Calu3 (cell line): ENCODE data around the gene MOSPD3. TPM values are rescaled to one million over a fixed set of nuclear protein-coding genes. Genes with fewer than 3 reads are reported as not detected.

Source experiments
- BruUV-seq: library from RNA; stranded (reverse); fragments of 400-500 nt; replicated peaks from 2 replicates; lab custom pipeline; 2021; lab: Mats Ljungman, UMichigan
- CTCF ChIA-PET: fragments of 300-600 bp; sonication (Branson Sonifier 250); formaldehyde crosslinking; loops from one replicate; lab custom pipeline; 2022; ENCODE audit warnings: antibody characterized with exemption; lab: Charles Lee
- DNase-seq: peaks from one replicate; pipeline ENCODE4 v3.0.0; 2022
- H3K27ac Mint-ChIP-seq: one replicate; pipeline ENCODE4 v1.8.0; 2022; ENCODE audit warnings: mixed read lengths; ENCODE audit not compliant: unreplicated experiment
- H3K27me3 Mint-ChIP-seq: one replicate; pipeline ENCODE4 v1.8.0; 2022; ENCODE audit warnings: mixed read lengths; ENCODE audit not compliant: unreplicated experiment
- H3K36me3 Mint-ChIP-seq: one replicate; pipeline ENCODE4 v1.8.0; 2022; ENCODE audit warnings: mild to moderate bottlenecking, moderate library complexity, mixed read lengths; ENCODE audit not compliant: insufficient read depth, unreplicated experiment
- H3K4me1 Mint-ChIP-seq: one replicate; pipeline ENCODE4 v1.8.0; 2022; ENCODE audit warnings: mild to moderate bottlenecking, low read depth, mixed read lengths; ENCODE audit not compliant: unreplicated experiment
- H3K4me3 Mint-ChIP-seq: one replicate; pipeline ENCODE4 v1.8.0; 2022; ENCODE audit warnings: mild to moderate bottlenecking, low read depth, moderate library complexity, mixed read lengths; ENCODE audit not compliant: unreplicated experiment
- H3K9me3 Mint-ChIP-seq: one replicate; pipeline ENCODE4 v1.8.0; 2022; ENCODE audit warnings: low read depth, mixed read lengths; ENCODE audit not compliant: unreplicated experiment
- intact Hi-C: fragments of 100-400 bp; cut with micrococcal nuclease; formaldehyde crosslinking; loops from one replicate; pipeline ENCODE4 v1.10.0; 2022; ENCODE audit not compliant: unreplicated experiment
- total RNA-seq: library from RNA; stranded (reverse); gene quantifications from 2 replicates; pipeline ENCODE4 v1.2.3, GENCODE V29; 2022
- TF ChIP-seq, protein P1 (sequence below): fragments of 200-600 bp; IDR thresholded peaks from one replicate; pipeline ENCODE4 v1.8.0; 2022; ENCODE audit warnings: antibody characterized with exemption; ENCODE audit not compliant: unreplicated experiment

MOSPD3 gene
- total RNA-seq, 1 experiment from 2014 or later: 11.7 TPM

DNA sequence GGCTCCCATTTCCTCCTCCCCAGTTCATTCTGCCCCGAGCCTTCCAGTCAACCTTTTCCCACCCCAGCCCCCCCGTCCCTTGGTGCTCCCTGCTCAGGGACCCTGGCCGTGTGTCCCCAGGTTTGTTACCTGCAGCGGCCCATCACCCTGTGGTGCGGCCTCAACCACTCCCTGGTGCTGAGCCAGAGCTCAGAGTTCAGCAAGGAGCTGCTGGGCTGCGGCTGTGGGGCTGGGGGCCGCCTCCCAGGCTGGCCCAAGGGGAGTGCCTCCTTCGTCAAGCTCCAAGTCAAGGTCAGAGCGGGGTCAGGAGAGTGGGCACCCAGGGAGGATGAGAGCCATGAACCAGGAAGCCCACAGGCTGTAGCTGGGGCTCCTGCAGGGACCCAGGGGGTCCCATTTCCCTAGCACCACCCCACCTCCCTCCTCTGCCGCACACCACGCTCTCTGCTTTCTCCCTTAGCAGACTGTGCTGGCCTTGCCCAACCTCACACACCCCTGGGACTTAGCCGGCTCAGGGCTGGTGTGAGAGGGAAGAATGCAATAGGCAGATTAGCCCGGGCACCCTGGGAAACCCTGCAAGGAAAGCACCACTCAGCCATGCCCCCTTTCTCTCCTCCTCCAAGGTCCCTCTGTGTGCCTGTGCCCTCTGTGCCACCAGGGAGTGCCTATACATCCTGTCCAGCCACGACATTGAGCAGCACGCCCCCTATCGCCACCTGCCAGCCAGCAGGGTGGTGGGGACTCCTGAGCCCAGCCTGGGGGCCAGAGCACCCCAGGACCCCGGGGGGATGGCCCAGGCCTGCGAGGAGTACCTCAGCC is 12.2 kb upstream of the MOSPD3 start:
- no peaks in the 10 kb centered on the region for H3K4me1 Mint-ChIP-seq
- no peak for DNase-seq
- CTCF ChIA-PET: interaction anchor here (0.6 kb wide), 1 partner anchor 13 kb away, joined by 3 read pairs; no protein-coding TSS in a partner anchor
- TF ChIP-seq, protein P1, sequence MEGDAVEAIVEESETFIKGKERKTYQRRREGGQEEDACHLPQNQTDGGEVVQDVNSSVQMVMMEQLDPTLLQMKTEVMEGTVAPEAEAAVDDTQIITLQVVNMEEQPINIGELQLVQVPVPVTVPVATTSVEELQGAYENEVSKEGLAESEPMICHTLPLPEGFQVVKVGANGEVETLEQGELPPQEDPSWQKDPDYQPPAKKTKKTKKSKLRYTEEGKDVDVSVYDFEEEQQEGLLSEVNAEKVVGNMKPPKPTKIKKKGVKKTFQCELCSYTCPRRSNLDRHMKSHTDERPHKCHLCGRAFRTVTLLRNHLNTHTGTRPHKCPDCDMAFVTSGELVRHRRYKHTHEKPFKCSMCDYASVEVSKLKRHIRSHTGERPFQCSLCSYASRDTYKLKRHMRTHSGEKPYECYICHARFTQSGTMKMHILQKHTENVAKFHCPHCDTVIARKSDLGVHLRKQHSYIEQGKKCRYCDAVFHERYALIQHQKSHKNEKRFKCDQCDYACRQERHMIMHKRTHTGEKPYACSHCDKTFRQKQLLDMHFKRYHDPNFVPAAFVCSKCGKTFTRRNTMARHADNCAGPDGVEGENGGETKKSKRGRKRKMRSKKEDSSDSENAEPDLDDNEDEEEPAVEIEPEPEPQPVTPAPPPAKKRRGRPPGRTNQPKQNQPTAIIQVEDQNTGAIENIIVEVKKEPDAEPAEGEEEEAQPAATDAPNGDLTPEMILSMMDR: no peak
- intact Hi-C loops: no loop called here
- H3K9me3 Mint-ChIP-seq: no peaks in the 10 kb centered on the region
- H3K36me3 Mint-ChIP-seq: peaks cover 7% of the 10 kb centered on the region
- peaks cover 15% of the 10 kb centered on the region for H3K27me3 Mint-ChIP-seq
- BruUV-seq: no TSS peak
- H3K27ac Mint-ChIP-seq: no peak overlapping the region
- H3K4me3 Mint-ChIP-seq: no peak overlapping the region

DNA sequence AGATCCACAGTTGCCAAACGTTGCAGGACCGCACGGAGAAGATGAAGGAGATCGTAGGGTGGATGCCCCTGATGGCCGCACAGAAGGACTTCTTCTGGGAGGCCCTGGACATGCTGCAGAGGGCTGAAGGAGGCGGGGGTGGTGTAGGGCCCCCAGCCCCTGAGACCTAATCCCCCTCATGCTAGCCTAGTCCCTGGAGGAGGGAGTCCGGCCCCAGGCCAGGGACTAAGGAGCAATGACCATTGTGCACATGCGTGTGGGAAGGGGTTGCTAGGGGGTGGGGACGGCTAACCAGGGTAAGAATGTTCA is 11.7 kb upstream of the MOSPD3 start:
- H3K4me3 Mint-ChIP-seq: no peak overlapping the region
- peaks cover 13% of the 10 kb centered on the region for H3K27me3 Mint-ChIP-seq
- no peak for DNase-seq
- CTCF ChIA-PET: no interaction called here
- intact Hi-C loops: no loop called here
- TF ChIP-seq, protein P1: no peak
- H3K4me1 Mint-ChIP-seq: no peaks in the 10 kb centered on the region
- BruUV-seq: no TSS peak
- H3K36me3 Mint-ChIP-seq: peaks cover 11% of the 10 kb centered on the region
- H3K27ac Mint-ChIP-seq: no peak overlapping the region
- H3K9me3 Mint-ChIP-seq: no peaks in the 10 kb centered on the region

DNA sequence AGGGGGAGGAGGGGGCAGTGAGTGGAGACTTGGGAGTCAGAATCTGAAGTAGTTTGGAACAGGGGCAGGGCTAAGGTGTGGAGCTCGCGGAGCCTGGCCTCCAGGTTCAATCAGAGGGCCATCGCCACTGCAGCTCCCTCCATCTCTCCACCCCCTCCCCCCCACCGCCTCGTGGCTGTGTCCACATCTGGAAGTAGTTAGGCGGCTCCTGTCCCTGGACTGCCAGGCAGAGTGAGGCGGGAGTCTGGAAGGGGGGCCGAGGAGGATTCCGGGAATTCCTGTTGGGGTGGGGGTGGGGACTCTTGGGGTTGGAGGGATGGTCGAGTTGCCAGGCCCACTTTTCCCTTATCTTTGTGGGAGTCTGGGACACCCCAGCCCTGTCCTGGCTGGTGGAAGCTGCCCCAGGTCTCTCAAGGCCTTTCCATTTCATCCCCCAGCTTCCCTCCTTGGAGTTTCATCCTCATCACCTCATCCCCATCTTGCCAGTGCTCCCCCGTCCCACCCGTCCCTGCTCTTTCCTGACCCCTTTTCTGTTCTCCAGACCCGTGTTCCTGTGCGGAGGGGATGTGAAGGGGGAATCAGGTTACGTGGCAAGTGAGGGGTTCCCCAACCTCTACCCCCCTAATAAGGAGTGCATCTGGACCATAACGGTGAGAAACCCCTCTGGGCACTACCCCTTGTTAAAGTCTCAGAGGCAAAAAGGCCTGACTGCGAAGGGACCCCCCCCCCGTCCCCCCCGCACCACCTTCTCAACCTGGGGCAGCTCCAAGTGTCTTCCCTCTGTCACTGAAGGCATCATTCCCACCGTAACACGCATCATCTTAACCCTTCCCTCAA is 9.2 kb upstream of the MOSPD3 start:
- H3K36me3 Mint-ChIP-seq: peaks cover 11% of the 10 kb centered on the region
- intact Hi-C loops: no loop called here
- CTCF ChIA-PET: interaction anchor here (0.6 kb wide), 1 partner anchor 272 kb away, joined by 8 read pairs; the partner anchor contains the start of gene SRRT
- no peak overlapping the region for H3K4me3 Mint-ChIP-seq
- H3K27ac Mint-ChIP-seq: no peak overlapping the region
- H3K27me3 Mint-ChIP-seq: no peaks in the 10 kb centered on the region
- no peak for DNase-seq
- H3K9me3 Mint-ChIP-seq: no peaks in the 10 kb centered on the region
- TF ChIP-seq, protein P1: no peak
- H3K4me1 Mint-ChIP-seq: no peaks in the 10 kb centered on the region
- no TSS peak for BruUV-seq

DNA sequence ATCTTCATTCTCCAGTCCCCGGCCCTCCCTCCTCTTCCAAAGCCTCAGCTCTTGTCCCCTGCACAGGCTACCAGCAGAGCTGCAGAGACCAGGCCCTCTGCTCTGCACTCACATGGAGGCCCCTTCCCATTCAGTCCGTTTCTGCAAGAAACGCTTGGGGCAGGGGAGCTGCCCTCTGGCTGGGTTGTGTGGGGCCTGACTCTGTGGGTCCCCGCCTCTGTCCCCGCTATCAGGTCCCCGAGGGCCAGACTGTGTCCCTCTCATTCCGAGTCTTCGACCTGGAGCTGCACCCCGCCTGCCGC is 8.7 kb upstream of the MOSPD3 start:
- no peak for DNase-seq
- Mint-ChIP-seq H3K4me3 (peak overlapping the region; percentile 74), H3K36me3 (peaks cover 11% of the 10 kb centered on the region), H3K27ac (no peak overlapping the region), H3K9me3 (no peaks in the 10 kb centered on the region), H3K4me1 (no peaks in the 10 kb centered on the region), H3K27me3 (no peaks in the 10 kb centered on the region)
- intact Hi-C loops: no loop called here
- TF ChIP-seq, protein P1: no peak
- no TSS peak for BruUV-seq
- CTCF ChIA-PET: interaction anchor here (0.6 kb wide), 1 partner anchor 271 kb away, joined by 8 read pairs; the partner anchor contains the start of gene SRRT
